AG20443 (cell line): ENCODE data around the gene TP63.

Experiments
- DNase-seq: peaks from one replicate; pipeline ENCODE4 v3.0.0; 2012; ENCODE audit warnings: low spot score, mixed read lengths

Gene TP63

DNA sequence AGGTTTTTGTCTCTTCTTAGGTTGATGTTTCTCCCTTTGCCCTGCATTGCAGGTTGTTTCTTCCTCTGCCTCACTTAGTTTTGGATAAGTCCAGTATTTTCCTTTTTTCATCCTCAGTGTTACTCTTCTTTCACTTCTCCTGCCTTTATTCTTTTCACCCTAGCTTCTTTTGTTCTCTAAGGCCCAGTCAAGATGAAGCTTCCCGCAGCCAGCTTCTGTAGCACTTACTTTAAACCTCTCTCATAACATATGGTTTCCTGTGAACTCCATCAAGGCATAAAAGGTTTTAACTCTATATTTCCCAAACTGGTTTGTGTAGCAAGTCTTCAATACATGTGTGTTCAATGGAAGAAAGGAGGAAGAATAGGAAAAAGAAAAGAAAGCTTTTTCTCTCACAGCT is 54.1 kb downstream of the TP63 start:
- no peak for DNase-seq

DNA sequence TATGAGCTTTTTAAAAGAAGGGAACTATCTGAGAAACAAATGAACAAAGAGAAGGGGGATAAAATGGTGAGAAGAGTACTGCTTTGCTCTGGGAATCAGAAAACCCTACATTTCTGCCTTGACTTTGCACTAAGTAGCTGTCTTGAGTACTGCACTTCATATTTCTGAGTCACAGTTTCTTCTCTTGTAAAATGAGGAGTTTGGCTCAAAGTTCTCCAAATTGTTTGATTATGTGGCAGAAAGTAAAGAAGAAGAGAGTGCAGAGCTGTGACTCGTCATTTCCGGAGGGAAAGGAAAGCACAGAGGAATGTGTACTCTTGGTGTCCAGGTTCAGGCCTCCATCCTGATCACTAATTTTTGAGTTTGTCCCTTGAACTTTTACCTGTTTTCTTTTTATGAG is 54.7 kb downstream of the TP63 start:
- DNase-seq = peak; percentile 58

DNA sequence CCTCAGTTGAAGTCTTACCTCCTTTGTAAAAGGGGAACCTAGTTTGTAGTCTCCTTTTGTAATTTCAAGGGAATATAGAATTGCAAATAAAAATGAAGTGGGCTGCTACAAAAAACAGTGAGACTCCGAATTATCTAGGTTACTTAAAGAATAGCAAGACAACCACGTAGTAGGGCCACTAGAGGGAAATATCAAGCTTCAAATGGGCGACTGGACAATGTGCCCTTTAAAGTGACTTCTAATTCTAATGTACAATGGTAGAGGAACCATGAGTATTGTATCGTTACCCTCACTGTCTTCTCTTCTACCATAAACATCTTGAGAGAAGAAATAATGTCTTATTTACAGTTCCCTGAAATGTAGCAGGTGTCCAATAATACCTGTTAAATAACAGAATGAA is 56.3 kb downstream of the TP63 start:
- no peak for DNase-seq

DNA sequence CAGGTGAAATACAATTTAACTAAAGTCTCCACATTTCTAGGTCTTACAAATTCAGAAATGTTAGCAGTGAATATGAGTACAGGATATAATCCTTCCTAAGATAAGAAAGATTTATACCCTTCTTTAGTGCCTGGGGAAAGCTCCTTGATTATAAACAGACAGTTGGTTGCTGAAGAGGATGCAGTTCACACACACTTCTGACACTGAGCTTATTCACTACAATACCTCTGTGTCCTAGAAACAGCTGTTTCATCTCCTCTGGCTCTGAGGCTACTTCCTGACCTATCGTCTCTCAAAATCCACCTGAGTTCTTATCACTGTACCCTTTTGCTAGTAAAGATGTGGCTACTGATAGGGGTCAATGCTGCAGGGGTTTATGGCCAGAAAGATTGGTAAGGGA is 57.1 kb downstream of the TP63 start:
- DNase-seq = no peak

DNA sequence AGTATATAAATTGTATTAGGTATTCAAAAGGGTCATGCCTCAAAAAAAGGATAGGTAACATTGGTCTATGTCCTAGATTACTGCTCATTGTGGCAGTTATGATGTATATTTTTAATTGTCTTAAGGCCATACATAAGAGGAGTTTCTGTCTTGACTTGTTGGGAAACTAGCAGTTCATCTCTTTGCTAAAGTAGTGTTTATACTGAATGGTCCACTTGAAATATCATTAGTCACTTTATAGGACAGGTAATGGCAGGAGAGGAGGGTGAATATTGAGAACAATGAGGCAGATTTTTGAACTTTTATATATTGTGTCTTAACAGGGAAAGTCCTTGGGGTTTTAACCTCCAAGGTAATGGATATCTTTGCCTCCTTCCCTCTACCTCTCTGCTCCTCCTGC is 58.4 kb downstream of the TP63 start:
- no peak for DNase-seq

DNA sequence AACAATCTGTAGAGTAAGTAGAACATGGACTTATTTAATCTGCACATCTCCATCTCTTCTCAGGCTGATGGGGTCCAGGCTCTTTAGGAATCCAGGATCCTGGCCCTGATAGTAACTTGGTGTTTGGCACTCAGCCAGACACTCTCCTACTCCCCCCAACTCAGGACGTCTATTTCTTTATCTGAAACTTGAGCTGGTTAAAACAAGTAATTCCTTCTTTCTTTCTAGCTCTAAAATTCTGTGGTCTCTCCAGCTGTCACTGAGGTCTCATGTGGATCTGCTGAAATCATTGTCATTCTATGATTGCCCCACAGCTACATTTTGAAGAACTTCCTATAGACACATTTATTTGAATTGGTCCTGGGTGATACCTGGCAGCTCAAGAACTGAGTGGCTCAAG is 59.0 kb downstream of the TP63 start:
- DNase-seq = no peak

DNA sequence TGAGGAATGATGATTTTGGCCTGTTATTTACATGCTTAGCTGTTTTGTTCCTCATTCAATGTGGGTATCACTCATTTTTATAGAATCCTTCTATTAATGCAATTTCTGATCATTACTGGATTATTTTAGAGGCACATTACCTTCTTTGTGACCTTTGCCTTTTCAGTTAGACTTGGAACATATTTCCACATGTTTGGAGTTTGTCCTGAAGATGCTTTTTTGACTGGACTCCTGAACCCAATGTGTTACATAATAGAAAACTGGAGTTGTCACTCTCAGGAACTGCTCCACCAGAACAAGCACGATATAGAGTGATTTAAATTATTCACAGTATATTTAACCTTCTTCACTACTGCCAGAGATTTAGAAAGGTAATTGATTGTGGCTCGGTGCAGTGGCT is 59.5 kb downstream of the TP63 start:
- no peak for DNase-seq

DNA sequence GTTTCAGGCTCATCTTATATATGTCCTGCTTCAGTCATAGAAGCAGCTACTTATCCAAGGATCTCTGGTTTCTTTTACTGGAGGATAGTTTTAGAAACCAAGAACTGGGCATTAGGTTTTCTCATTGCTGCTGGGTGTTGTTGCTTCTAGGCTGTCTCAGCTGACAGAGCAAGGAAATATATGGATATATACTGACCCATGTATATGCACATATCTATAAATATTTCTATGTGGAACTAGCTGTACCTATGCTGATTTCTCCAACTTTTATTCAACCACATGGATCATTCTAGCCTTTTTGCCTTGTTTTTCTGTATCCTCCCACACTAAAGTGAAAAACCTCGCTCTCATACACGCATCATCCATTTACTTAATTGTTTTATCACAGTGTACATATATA is 64.2 kb downstream of the TP63 start:
- DNase-seq = no peak

DNA sequence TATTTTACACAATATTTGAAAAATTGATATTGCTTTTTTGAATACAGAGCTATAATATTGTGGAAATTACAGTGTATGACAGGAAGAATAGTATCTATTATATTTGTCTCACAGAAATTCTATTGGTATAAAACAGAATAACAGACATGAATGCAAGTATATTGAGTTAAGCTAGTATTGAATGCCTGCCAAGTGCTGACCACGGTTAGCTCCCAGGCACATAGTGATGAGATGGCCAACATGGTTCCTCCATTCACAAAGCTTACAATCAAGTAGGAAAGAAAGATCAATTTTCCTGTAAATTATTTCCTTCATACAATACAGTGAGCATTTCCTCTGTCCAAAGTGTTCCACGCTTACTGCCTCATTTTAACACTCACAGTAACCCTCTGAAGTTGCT is 67.6 kb downstream of the TP63 start:
- DNase-seq = no peak

DNA sequence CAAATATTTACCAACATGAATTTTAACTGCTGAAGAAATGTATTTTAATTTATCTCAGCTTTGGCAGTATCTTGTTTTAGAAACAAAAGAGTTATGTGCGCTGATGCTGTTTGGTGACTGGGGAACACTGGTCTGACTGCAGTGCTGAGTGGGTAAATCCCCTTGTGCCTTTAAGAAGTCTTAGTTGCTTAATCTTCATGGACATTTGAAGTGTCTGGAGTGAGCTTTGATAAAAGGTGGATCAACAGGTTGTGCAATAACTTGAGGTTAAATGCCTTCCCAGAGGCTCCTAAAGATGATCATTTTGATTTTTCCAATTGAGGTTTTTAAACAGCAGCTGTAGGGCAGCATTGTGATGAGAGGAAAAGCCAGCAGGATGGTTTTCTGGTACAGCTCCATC is 68.7 kb downstream of the TP63 start:
- no peak for DNase-seq

DNA sequence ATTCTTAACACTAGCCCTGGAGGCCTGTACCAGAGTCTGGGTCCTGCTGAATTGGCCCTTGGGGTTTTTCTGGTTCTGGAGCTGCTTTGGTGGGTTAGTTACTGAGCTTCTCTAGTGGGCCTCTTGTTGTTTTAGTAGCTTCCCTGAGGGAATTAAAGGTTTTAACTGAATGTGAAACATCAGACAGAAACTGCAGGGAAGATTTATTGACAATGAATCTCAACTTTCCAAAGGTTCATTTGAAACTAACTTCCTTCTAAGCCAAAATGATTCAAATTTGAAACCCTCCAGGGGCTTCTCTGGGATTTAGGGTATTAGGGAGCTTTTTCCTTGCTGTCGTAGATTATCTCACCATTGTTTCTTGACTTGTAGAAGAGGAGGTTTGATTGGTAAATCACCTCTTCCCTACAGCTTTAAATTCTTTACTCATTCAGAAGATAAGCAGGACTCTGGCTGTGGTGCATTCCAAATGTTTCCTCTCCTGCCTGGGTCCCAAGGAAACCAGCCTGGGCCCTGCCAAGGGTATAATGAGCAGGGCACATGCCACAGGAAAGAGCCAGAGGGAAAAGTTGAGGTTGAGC is 71.0 kb downstream of the TP63 start:
- no peak for DNase-seq

DNA sequence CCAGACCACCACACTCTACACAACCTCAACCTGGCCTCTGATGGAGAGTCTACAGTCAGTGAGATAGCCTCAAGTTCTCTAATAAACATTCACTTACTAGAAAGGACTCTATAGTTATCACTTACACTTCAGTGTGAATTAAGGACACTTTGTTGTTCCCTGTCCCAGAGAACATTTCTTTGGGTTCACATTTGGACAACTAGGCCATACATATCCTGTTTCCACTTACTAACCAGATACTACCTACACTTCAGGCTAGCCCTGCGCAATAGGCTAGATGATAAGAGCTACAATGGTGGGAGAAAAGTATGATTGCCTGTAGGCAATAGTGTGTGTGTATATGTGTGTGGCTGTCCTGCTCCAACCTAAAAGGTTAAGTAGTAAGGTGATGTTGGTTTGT is 72.7 kb downstream of the TP63 start:
- DNase-seq = no peak

DNA sequence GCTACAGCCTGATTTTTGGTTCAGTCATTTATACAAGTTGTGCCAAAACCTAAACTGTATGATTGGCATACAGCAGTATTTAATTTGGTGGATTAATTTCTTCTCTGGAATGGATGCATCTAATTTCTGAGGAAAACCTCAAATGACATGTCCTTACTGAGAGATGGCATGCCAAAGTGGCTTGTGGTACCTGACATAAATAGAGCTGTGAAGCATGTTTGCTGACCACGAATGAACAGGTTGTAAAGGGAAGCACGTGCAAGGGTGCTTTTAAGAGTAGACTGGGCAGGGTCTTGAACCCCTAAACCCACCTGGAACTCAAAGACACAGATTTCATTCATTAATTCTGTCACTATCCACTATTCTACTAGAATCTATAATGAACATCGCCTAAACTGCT is 77.2 kb downstream of the TP63 start:
- DNase-seq = no peak

DNA sequence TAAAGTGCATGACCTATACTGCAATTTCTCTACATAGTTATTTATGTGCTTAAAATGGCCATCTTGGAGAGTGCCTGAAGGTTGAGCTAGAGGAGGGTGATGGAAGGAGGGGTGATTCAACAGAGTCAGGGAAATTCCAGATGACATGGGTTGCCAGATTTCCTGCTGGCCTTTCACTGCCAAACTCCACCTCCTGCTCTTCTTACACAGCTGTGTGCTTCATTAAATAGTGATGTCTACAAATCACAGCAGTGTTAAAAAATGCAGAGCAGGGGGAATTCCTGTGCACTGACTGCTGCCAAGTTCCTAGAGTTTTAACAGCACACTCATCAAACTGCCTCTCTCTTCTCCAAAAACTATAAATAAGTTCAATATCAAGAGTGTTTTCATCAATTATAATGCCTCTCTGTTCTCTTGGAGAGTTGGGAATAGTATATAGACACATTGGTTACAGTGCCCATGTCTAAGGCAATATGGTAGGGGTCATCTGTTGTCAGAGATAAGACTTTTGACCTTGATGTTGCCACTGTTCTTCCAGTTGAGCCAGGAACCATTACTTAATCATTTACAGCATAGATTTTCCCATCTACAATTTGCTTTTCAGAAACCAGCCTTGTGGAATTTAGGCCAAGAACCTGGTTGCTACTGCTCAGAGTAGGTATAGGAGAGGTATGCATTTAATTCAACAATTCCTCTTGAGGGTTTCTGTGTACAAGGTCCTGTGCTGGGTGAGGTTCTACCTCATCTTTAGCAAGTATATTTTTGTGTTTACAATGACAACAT is 79.6 kb downstream of the TP63 start:
- DNase-seq = peak; percentile 90

DNA sequence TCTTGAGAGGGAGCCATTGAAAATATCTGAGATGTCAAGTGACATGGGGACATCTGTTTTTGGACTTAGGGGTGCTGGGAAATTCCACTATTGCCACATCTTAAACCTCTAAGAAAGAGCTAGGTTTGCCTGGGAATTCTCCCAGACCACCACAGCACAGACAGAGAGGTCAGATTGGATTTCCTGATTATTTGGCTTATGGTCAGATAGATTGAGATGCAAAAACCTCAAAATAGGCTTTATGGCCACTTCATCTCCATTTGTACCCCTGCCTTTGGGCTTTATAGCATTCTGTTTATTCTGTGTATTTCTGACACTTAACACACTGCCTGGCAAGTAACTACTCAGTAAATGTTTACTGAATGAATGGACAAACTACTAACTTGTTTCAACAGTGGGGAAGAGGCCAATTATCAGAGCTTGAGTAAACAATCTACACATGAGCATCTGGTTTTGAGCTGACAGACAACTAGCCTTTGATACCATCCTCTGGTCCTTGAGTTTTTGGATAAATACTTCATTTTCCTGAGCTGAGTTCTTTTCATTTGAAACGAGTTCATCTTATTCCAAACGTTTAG is 81.8 kb downstream of the TP63 start:
- no peak for DNase-seq

DNA sequence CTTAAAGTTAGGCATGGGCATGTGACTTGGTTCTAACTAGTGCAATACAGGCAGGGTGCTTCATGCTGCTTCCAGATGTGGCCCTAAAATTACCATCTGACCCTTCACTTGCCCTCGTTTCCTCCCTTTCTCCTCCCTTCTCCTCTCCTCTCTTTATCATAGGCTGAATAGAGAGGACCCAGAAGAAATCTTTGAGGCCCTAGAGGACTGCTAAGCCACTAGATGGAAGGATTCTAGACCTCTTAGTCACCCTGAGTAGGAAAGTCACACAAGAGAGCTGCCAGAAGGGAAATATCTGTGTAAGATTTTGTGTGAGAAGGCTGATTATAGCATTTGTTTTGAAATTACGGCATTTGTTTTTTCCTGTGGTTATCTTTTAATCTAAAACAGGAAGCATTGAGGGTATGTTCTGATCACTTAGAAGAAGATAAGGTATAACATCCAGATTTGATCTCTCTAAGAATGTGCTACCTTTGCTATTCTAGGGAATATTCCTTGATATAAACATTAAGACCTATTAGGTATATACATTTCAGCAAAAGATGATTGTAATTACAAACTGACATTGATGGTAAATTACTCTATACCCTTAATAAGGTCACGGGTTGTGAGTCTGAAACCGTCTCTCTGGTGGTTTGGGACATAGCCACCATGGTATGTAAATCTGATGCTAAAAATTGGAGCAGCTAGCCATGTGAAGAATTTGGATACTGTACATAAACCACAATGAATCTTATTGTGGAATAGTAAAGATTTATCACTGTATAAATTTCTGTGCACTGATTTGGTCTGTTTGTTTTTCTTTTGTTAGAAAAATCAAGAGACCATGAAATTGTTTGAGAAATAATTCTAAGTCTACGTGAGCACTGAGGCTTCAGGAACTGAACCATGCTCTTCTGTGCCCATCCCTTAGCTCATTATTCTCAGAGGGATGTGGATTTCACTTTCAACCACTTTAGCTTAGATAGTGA is 84.1 kb downstream of the TP63 start:
- DNase-seq = peak; percentile 59

DNA sequence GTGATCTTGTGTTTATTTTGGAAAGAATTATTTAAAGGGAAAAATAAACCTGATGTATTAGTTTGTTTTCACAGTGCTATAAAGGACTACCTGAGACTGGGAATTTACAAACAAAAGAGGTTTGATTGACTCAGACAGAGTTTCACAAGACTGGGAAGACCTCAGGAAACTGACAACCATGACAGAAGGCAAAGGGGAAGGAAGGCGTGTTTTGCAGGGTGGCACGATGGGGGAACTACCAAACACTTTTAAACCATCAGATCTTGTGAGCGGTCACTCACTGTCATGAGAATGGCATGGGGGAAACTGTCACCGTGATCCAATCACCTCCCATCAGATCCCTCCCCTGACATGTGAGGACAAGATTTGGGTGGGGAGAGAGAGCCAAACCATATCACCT is 87.0 kb downstream of the TP63 start:
- DNase-seq = no peak

DNA sequence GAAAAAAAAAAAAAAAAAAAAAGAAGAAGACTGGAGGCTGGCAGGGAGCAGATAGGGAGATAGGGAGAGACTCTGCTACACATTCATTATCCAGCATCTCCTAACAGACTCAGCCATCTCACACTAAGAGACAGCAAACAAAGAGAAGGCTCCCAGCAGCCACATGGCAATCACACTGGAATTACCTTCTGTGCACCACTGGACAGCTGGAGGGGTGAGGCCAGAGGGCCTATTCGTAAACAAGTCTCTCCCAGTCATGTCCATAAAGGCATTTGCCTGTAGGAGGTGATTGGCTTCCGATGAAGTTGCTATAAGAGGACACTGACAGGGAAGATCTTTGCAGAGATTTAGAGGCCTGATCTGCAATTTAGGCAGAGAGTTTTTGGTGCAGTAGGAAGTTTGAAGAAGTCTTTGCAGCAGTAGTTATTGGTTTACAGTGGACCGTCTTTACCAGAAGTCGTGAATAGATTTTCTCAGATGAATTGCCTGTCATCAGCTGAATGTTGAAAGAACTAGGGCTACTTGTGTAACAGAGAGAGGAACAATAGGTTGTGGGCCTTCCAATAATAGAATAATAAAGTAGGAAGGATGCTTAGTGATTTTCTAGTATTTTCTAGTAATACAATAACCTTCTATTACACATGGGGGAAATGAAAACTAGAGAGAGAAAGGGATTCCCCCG is 89.7 kb downstream of the TP63 start:
- no peak for DNase-seq

DNA sequence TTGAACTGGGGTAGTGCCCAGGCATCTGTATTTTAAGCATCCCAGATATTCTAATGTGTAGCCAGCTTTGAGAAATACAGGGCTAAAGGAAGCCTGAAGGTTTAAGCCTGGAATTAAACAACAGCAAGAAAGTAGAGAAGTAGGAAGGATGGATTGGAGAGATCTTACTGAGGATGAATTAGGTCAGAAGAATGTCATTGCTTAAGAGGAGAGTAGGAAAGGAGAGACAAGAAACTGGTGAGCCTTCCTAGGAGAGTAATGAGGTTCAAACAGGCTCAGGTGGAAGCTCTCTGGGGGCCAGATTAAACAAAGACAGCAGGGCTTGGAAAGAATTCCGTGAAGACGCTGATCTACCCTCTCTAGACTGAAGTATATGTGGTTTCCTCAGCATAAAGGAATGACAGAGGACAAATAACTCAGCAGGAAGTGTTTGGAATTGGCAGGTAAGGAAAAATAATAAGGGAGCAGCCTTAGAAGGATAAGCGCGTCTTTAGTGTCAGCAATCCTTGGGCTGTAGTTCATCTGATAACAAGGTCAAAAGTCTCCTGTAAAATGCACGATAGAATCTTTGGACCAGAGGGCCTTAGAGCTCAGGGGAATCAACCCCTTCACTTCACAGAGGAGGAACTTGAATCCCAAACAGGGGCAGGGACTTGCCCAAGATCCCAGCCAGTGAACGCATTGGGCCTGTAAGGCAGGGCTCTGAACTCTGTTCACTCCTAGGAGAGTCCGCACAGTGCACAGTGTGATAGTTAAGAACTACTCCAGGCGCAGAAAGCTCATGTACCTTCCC is 90.9 kb downstream of the TP63 start:
- peak; percentile 10 for DNase-seq

DNA sequence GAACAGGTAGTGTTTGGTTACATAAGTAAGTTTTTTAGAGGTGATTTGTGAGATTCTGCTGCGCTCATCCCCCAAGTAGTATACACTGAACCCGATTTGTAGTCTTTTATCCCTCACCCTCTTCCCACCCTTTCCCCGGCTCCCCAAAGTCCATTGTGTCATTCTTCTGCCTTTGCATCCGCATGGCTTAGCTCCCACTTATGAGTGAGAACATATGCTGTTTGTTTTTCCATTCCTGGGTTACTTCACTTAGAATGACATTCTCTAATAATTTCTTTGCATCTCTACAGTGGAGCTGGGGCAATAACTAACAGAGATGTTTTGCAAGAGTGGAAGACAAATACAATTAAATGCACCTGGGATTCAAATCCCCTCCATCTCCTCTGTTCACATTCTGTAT is 93.2 kb downstream of the TP63 start:
- no peak for DNase-seq

DNA sequence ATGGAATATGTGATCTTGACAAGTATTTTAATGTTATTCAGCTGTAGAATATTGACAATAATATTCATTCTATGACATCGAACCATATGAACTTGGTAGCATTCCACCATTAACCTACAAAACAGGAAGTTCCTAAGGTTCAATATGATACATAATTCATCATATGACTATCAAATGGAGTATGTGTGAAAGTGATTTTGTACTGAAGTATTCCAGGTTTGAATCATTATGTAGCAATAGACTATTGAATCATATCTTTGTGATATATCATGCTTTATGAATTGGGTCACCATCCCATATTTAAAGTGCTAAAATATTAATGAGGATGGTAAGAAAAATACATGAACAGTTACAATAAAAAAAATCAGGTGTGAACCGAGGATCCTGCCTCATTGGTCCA is 95.1 kb downstream of the TP63 start:
- no peak for DNase-seq
